Limb (tissue), 2 donors: Measurements from ENCODE around the gene PLEKHA5.
A peak's percentile ranks its signal among the peaks of the same experiment; 100 is the strongest.
"Not testable (repeated sequence)": the region's sequence is repeated elsewhere in the genome, so short reads cannot be mapped to it uniquely, and the experiment has no call there.

Source experiments
- DNase-seq, 2 donors: peaks; one replicate each; pipeline ENCODE4 v3.0.0-alpha.2; 2016; ENCODE audit errors: extremely low spot score in 2 of 2

The PLEKHA5 gene

DNA sequence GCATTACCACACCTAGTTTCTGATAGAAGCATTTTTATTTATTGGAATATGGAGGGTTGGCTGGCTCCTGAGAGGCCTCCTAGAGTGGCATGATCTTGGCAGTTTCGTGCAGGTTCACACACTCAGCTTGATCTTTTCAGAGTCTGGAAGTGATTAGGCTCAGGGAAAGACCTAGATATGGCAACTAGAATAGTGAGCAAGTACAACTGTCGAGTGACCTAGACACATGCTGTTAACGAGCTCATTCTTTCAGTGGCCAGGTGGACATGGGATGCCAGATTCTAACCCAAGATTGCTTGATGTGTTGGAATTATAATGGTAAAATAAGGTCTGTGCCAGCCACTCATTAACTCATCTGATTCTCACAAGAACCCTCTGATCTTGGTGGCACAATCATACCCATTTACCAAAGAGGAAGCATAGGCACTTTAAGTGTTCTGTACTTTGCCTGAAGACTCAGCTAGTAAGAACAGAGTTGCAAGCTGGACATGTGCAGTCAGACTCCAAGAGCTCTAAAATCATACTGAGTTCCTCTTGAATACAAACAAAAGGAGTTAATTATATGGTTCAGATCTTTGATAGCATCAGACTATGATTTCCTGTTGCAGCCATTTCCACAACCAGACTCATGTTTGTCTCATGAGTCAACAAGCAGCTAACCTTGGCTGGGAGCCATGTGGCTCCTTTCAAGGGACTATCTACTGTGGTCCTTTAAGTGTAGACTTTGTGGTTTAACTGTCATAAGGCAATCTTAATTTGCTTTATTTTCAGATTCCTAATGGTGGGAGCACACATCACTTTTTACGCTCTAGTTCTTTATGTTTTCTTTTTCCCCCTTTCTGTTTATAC is 144.2 kb downstream of the PLEKHA5 start:
- DNase-seq = peak in 1 of 2 donors; percentile 16

DNA sequence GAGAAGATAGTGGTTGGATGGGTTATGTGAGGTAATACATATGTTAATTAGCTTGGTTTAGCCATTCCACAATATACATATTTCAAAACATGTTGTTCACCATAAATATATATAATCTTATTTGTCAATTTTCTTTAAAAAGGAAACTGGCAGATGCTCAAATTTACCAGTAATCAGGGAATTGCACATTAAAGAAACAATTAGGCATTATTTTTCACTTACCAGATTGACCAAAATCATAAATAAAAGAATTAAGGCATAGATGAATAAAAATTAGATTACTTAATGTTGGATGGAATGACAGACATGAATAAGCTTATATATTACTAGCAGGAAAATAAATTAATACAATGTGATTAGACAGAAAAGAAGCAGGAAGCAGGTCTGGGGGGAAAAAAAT is 147.2 kb downstream of the PLEKHA5 start:
- no peak for DNase-seq

DNA sequence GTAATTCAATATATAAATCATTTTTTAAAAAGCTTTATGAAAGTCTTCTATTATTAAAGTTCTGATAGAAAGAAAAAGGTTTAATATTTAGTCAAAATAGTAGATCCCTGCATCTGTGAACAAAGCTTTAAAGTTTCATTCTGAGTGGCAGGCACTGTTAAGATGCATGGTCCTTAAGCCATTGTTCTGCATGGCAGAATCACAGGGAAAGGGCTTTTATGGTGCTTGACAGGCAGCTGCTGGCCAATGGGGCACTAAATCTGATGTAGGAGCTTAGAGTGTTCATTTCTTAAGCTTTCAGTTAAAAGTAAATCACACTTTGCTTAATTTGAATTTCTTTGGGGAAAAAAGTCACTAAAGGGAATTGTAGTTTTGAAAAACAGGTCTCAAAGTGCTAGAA is 148.2 kb downstream of the PLEKHA5 start:
- no peak for DNase-seq

DNA sequence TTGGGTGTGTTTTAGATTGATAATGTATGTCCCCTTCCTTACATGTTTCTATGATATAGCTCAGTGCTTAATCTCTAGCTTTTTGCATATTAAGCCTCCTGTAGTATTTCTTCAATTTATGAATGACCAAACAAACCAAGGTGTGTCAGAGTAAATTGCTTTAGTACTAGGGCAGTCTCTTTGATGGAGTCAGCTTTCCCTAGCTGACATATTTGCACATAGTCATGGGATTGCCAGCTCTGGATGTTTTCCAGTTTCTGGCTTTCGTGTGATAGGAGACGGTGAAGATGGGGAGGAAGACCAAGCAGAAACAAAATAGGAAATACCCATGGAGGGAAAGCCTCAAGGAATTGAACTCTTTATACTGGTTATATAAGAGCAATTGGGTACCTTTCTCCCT is 148.9 kb downstream of the PLEKHA5 start:
- DNase-seq = no peak

DNA sequence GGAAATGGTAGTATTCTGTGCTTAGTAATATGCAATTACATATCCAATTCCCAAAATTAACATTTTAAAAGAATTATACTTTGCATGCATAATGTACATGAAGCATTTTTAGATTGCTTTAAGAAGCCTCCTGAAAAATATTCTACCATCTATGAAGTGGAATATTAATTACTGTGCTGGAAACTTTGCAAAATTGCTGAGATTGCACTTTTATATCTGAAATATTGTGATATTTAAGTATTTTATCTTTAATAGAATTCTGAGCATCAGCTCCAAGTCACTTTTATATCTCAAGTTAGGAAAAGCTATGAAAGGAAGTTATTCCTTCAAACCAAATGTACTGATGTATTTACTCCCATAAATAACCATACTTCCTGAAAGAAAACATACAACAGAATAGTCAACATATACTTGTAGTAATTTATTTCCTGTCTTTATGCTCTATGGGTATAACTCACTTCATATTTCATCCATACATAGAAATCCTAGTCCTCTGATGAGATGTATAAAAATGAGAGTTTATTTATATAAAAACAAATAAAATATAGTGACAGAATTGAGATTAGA is 152.7 kb downstream of the PLEKHA5 start:
- DNase-seq = no peak

DNA sequence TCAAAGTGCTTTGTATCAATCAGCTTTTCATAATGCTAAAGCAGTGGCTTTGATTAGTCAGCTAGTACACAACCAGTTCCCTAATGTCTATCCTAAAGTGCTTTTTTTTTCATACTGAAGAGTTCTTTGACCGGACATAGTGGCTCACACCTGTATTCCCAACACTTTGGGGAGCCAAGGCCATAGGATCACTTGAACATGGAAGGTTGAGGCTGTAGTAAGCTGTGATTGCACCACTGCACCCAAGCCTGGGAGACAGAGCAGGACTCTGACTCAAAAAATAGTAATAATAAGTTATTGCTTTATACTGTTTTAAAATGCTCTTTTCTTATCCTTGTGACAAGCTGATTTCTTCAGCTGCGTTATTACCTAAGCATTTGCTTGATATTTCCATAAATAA is 155.1 kb downstream of the PLEKHA5 start:
- no peak for DNase-seq

DNA sequence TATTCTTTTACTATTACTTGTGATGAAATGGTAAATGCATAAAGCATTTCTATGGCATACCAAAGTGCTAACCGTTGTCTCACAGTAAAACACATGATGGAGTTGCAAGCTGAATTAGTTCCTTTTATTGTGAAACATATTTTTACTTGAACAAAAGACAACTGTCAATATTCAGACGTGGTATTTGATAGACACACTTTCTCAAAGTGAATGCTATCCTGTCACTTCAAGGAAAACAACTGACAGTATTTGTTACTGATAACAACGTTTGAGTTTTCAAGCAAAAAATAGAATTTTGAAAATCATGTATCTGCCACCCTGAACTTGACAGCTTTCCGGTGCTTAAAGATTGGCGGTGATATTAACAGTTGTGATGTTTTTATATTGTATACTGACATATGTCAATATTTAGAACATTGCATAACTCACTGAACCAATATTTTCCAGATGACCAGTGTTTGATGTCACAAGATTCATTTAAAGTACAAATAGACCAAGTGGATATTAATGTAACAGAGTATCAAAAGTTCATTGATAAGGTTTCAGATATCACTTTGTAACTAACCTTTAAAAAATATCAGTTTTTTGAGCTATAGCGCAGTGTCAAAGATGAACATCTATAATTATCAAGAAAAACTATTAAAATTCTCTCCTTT is 156.4 kb downstream of the PLEKHA5 start:
- DNase-seq = no peak

DNA sequence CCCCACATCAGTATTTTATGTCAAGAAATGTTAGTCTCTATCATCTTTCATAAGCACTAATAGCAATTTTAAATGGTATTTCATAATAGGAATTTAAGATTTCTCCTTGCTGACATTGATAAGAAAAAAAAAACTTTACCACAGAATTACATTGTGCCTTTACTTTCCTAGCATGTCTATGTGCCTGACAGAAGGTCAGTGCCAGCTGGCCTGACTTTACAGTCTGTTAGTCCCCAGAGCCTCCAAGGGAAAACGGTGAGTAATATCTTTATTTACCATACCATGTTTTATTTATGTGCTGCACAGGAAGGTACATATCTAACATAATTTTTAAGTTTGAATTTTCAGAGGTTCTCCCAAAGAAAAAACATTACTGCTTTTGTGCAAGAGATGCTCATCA is 157.8 kb downstream of the PLEKHA5 start:
- DNase-seq = no peak

DNA sequence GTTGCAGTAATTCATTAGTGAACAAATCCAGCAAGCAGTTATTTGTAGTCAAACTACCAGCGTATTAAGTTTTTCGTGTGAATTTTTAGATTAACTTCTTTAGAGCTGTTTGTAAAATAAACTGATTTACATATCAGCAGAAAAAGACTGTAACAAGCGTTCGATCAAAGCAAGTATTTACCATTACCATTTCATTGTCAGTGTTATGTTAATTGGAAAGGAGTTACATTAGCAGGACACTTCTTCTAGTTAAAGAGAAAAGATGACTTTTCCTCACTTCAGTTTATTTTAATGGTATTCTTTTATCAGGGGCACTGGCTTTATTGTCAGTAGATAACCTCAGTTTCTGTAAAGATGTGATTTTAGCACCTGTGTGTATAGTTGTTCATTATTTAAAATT is 158.6 kb downstream of the PLEKHA5 start:
- no peak for DNase-seq

DNA sequence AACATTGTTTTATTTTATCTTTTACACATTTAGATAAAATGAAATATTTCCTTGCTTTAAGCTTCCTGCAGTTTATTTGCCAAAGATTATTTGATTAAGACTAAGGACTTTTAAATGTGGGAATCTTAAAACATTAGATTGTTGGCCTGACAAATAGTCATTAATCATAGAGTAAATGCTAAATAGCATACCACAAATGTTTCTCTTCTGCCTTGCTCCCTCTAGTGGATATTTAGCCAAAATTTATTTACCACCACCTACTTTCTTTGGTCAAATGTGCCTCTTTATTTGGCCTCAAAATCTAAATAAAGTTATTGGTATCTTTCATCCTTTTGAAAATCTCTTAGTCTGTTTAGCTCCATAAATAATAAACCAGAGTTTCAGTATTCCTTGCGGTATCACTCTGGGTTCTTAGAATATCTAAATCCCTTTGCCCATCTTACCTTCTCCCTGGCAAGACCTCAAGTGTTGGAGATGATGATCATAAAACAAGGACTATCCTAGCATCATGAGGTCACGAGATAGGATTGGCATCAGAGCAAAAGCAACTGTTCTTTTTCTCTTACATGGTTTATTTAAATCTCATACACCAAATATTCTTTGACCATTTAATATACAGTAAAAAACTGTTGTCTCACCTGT is 159.2 kb downstream of the PLEKHA5 start:
- peak in 1 of 2 donors; percentile 57 for DNase-seq

DNA sequence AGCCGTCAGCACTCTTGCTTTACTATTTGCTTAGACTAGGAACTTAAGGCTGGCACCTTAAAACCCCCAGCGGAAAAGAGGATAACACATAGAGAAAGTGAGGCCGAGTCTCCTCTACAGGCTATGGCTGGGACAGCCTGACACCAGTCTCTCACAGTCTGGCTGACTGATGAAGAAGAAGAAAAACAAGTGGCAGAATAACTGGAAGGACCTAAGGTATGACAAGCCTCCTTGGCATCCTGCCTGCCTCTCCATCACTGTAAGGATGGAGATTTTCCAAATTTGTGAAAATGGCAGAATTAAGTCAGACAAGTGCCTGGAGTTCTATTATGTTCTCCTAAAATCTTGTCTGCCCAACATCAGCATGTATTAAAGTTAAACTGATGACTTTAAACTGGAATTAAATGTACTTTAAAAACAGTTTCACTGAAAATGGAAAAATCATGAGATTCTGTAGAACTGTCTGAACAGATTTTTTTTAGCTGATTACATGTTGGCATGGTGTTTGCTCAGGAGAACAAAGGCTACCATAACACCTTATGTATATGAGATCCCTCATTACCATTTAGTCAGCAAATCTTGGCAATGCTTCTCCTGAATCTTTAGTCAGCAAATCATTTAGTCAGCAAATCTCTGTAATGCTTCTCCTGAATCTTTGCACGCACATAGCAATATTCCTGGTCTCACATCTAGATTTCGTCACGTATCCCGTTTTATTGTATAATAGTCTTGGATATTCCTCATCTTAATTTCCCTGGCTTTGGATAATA is 169.5 kb downstream of the PLEKHA5 start:
- DNase-seq = no peak

DNA sequence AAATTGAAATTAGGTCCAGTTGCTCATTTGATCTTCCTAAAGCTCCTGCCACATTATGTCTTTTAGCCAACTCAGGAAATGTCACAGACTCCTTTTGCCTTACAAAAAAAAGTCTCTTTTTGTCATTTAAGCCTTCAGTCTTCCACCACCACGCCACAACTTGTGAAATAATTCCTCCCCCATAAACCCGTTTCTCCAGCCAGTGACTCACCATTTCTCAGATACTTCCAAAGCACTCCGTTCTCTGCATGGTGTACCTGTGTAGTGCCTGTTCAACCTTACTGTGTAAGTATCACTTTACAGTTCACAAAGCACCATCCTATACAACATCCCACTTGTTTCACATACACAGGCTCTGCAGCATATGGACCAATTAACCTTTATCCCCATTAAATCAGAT is 170.2 kb downstream of the PLEKHA5 start:
- DNase-seq = no peak

DNA sequence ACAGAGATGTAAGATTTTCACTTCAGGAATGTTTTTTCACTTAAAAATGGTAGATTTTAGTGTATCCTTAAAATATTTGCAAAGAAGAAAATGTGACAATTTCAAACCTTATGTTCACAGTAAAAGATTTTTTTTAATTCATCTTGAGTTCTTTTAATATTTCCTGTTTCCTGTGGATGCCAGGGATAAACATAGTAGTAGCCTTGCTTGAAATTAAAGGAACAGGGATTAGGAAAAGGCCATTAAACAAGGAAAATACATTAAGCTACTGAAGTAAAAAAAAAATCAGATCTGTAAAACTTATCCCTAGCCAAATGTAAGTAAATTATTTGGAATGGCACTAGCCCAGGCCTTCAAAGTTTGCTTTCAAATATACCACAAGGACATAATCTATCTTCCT is 171.7 kb downstream of the PLEKHA5 start:
- DNase-seq = no peak

DNA sequence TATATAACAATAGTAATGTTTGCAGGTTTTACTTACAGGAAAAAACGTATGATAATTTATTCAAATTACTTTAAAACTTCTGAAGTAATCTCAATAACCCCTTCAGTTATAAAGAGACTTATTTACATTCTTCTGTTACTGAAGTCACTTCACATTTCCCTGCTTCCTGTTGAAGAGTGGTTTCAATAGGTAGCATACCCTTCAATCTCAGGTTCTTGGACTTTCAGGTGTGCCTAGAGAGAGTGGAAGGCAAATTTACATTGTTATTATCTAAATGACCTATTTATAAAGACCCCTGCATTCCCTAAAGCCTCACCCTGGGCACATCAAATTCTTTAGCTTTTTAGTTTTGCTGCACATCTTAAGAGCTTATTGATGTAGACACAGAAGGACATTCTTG is 172.2 kb downstream of the PLEKHA5 start:
- DNase-seq = no peak

DNA sequence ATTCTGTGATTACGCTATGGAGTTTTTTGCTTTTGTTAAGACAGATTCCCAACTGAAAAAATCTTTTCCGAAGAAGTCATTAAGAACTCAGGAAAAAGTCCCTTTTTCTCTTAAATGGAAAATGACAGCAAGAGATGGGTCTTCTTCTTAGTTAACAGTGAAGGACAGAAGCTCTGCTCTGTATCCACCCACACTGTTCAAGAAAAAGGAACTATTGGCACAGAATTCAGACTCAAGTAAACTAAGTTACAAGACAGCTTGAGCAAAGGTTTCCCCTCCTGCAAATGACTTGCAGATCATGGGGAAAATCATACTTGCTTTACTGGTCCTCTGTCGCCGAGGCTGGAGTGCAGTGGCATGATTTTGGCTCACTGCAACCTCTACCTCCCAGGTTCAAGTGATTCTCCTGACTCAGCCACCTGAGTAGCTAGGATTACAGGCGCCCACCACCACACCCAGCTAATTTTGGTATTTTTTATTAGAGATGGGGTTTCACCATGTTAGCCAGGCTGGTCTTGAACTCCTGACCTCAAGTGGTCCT is 172.6 kb downstream of the PLEKHA5 start:
- no peak for DNase-seq

DNA sequence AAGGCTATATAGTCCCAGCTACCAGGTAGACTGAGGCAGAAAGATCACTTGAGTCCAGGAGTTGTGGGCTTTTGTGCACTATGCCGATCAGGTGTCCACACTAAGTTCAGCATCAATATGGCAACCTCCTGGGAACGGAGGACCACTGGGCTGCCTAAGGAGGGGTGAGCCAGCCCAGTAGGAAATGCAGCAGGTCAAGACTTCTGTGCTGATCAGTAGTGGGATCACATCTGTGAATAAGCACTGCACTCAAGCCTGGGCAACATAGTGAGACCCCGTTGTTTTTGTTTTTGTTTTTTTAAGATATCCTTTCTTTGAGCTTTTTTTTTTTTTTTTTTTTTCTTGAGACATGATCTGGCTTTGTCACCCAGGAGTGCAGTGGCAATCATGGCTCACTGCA is 174.0 kb downstream of the PLEKHA5 start:
- DNase-seq = no peak

DNA sequence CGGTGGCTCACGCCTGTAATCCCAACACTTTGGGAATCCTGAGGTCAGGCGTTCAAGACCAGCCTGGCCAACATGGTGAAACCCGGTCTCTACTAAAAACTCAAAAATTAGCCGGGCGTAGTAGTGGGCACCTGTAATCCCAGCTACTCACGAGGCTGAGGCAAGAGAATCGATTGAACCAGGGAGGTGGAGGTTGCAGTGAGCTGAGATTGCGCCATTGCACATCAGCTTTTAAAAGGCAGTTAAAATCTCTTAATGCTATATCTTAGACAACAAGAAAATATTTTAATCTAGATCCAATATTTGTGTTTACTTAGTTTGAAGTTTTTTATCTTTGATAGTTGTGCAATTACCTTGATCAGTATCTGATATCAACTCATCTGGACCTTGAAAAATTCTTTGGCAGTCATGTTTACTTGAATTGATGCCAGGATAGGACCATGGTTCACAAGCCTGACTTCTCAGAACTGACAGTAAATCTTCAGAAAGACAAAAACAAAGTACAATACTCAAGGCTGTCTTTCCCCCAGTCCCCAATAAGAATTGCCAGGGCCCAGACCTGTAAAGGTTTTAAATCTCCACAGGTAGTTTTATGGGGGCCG is 174.7 kb downstream of the PLEKHA5 start:
- no peak for DNase-seq

DNA sequence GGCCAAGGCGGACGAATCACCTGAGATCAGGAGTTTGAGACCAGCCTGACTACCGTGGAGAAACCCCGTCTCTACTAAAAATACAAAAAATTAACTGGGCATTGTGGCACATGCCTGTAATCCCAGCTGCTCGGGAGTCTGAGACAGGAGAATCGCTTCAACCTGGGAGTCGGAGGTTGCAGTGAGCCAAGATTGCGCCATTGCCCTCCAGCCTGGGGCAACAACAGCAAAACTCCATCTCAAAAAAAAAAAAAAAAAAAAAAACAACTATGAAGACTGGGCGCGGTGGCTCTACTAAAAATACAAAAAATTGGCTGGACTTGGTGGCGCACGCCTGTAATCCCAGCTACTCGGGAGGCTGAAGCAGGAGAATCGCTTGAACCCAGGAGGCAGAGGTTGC is 176.1 kb downstream of the PLEKHA5 start:
- DNase-seq = not testable (repeated sequence)

DNA sequence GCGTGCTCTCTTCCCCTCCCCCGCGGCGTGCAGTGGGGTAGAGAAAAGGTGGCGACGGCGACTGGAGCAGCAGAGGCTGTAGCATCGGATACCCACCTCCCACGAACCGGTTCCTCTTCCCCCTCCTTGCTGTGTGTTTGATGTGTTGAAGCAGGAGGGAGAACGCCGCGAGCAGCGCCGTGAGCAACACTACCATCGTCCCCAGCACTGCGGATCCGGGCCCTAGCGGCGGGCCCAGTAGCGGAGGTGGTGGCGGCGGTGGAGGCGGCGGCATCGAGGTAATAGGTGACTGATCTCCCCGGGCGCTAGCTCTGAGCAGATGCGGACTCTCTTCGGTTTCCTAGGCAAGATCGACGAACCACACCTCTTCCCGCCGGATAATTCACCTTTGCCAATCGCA is 176.8 kb downstream of the PLEKHA5 start:
- DNase-seq = no peak

DNA sequence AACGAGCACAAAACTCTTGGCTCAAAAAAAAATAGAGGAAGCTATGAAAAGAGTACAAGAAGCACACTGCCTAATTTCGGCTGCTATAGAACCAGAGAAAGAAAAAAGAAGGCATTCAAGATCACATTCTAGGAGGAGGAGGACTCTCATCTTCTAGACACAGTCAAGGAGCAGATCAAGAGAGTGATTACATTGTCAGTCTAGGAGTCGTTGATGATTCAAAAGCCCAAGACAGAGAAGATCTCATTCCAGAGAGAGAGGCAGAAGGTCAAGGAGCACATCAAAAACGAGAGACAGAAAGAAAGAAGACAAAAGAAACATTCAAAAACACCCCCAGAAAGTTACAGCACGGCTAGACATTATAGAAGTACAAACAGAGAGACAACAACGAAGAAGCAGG is 177.9 kb downstream of the PLEKHA5 start:
- no peak for DNase-seq

DNA sequence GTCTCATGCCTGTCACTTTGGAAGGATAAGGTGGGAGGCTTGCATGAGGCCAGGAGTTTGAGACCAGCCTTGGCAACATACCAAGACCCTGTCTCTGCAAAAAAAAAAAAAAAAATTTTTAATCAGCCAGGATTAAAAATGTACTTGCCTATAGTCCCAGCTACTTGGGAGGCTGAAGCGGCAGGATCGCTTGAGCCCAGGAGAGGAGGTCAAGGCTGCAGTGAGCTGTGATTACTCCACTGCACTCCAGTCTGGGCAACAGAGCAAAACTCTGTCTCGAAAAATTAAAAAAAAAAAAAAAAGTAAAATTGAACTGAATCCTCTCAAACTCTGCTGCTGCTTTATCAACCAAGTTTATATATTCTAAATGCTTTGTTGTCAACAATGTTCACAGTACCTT is 181.6 kb downstream of the PLEKHA5 start:
- DNase-seq = no peak
